IPS-15b (cell line): Measurements from ENCODE around the gene MIS18A.

Source experiments
- H3K27me3 ChIP-seq: one replicate; pipeline ENCODE4 v1.6.1; 2013; ENCODE audit warnings: low read length; ENCODE audit not compliant: control insufficient read depth, insufficient read depth
- H3K36me3 ChIP-seq: one replicate; pipeline ENCODE4 v1.6.1; 2013; ENCODE audit warnings: low read length; ENCODE audit not compliant: control insufficient read depth, insufficient read depth
- H3K4me1 ChIP-seq: one replicate; pipeline ENCODE4 v1.6.1; 2013; ENCODE audit warnings: mild to moderate bottlenecking, low read length; ENCODE audit not compliant: control insufficient read depth, insufficient read depth
- H3K4me3 ChIP-seq: one replicate; pipeline ENCODE4 v1.5.1; 2013; ENCODE audit warnings: low read depth, low read length
- H3K9ac ChIP-seq: one replicate; pipeline ENCODE4 v1.6.1; 2013; ENCODE audit warnings: low read depth, mild to moderate bottlenecking, low read length
- H3K9me3 ChIP-seq: one replicate; pipeline ENCODE4 v1.6.1; 2013; ENCODE audit warnings: mild to moderate bottlenecking, low read length; ENCODE audit not compliant: control insufficient read depth, insufficient read depth

MIS18A gene

DNA sequence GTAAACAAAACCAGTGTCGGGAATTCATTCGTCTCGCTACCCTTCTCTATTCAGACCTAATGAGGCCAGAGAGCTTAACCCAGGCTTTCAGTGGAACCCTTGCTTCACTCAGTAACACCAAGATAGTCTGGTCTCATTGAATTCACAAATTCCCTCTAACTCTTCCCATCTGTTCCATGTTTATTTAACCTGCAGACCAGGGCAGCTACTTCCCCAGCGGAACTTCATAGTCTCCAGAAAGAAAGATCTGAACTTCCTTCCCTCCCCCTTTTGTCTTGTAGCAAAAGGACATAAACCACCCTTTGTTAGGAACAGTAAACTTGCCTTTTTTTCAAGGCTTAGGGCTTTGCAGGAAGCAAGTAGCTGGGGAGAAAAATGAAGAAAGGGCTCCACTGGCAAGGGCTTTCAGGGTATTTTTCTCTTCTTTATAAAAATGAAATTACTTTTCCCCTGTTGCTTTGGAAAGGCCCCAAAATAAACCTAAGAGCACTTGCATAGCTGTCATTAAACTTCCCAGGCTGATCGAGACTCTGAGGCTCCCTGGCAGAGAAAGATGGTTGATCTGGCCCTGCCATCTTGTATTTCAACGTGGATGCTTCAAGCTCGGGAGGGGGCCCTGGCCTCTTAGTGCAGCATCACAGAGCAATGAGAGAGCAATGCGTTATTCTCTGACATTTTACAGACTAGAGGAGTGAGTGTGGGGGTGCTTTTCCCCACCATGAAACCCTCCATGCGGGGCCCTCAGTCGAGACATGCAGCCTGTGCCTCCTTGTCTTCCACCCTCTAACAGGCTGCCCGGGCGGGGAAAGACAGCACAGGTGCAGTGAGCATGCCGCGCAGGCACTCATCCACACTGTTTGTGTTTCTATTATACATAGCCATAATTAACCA, 30.0 kb downstream of the MIS18A start:
- Histone ChIP-seq H3K36me3 (no peaks in the 10 kb centered on the region), H3K27me3 (no peaks in the 10 kb centered on the region), H3K9ac (no peak overlapping the region), H3K4me3 (no peak overlapping the region), H3K4me1 (no peaks in the 10 kb centered on the region), H3K9me3 (no peaks in the 10 kb centered on the region)

DNA sequence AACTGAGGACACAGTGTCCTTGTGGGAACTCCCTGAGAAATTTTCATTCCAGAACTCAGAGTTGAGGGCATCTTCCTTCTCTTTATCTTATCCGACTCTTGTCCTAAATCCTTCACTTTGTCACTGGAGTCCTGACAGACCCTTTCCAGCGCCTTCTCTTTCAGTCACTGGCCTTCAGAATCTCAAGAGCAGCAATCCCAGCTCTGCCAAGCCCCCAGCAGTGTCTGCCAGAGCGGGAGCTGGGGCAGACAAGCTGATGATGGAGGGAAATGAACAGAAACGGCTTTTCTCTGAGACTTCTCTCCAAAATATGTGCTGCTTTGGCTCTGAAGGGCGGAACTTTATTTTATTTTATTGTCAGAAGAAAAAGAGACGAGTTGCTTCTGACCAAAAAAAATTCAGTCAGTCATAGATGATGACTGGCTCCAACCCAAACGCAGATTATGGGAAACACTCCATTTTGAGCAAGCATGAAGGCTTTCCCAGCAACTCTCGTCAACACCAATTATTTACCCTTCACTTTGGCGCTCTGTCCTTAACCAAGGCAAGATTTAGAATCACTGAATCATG, 32.2 kb downstream of the MIS18A start:
- Histone ChIP-seq H3K27me3 (no peaks in the 10 kb centered on the region), H3K4me3 (no peak overlapping the region), H3K4me1 (no peaks in the 10 kb centered on the region), H3K9ac (no peak overlapping the region), H3K9me3 (no peaks in the 10 kb centered on the region), H3K36me3 (no peaks in the 10 kb centered on the region)

DNA sequence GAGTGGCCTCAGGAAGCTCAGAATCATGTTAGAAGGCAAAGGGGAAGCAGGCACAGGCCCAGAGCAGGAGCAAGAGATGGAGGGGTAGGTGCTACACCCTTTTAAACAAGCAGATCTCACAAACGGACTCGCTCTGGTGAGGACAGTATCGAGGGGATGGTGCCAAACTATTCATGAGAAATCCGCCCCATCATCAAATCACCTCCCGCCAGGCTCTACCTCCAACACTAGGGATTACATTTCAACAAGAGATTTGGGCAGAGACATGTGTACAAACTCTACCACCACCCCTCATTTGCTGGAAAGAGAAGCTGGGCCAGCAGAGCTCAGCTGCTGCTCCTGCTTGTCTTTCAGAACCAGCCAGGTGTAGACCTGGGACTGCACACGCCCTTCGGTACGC, 32.9 kb downstream of the MIS18A start:
- no peaks in the 10 kb centered on the region for H3K27me3 ChIP-seq
- H3K9me3 ChIP-seq: no peaks in the 10 kb centered on the region
- H3K36me3 ChIP-seq: no peaks in the 10 kb centered on the region
- H3K9ac ChIP-seq: no peak overlapping the region
- H3K4me1 ChIP-seq: no peaks in the 10 kb centered on the region
- H3K4me3 ChIP-seq: no peak overlapping the region

DNA sequence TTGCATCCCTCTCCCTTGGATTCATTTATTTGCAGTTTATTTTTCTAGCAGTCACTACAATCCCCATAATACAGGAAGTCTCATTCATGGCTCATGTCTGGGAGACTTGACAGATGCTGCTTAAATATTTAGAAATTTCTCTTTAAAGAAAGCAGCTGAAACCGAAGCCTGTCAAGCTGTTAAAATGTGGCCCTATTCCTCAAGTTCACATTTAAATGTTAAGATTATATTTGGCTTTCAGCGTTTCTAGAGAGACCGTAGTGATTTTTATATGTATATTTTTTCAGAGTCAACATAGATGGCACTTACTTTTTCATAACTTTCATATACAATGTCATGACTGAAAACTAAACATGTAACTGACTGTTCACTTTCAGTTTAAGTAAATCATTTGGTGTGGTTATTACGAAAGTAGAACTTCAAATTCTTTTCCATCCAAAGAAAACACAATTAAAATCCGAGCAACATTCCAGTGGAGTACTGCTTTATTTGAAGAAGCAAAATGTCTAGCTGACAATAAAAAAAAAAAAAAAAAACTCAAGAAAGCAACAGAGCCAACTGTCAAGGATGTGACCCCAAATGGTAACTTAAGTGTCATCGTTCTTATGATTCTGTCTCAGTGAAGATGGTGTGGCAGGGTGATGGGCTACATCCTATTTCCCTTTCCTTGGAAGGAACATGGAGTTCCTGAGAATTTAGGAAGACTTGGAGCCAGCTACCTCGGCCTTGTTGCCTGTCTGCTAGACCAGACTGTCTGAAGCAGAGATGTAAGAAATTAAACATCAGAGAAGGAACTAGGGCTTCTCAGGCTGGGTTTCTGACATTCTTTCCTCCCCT, 37.8 kb downstream of the MIS18A start:
- no peak overlapping the region for H3K9ac ChIP-seq
- H3K27me3 ChIP-seq: no peaks in the 10 kb centered on the region
- no peak overlapping the region for H3K4me3 ChIP-seq
- no peaks in the 10 kb centered on the region for H3K9me3 ChIP-seq
- H3K36me3 ChIP-seq: no peaks in the 10 kb centered on the region
- H3K4me1 ChIP-seq: no peaks in the 10 kb centered on the region

DNA sequence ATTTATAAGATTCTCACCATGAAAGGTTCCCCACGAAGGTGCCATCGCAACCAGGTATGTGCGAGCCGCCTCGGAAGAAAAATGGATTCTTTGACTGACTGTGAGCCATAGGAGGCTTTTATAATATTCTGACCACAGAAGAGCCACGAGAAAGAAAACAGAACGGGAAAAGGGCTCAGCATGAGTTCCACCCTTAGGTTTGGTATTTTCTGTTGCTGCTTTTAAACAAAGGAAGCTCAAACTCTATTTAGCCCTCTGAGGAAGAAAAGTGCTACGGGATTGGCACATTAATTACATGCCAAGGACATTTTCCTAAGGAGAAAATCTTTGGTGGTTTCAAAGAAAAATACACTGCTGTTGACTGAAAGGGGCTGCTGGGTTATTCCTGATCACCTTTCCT, 39.3 kb downstream of the MIS18A start:
- Histone ChIP-seq H3K36me3 (no peaks in the 10 kb centered on the region), H3K4me3 (no peak overlapping the region), H3K27me3 (no peaks in the 10 kb centered on the region), H3K9ac (no peak overlapping the region), H3K4me1 (no peaks in the 10 kb centered on the region), H3K9me3 (no peaks in the 10 kb centered on the region)

DNA sequence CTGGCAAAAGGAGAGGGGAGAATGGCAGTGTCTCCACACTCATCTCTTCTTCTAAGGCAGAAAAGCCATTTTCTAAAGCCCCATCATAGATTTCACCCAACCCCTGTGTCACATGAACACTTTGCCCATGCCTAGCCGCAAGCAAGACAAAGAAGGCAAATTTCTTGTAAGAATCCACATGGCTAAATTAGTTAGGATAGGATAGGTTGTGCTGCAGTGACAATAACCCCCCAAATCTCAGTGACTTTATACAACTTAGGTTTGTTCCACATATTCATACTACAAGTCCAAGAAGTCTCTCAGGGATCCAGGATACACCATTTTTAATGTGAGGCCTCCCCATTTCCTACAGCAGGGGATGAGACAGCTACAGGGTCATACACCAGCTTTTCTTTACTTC, 40.8 kb downstream of the MIS18A start:
- Histone ChIP-seq H3K9ac (no peak overlapping the region), H3K4me3 (no peak overlapping the region), H3K36me3 (no peaks in the 10 kb centered on the region), H3K4me1 (no peaks in the 10 kb centered on the region), H3K27me3 (no peaks in the 10 kb centered on the region), H3K9me3 (no peaks in the 10 kb centered on the region)

DNA sequence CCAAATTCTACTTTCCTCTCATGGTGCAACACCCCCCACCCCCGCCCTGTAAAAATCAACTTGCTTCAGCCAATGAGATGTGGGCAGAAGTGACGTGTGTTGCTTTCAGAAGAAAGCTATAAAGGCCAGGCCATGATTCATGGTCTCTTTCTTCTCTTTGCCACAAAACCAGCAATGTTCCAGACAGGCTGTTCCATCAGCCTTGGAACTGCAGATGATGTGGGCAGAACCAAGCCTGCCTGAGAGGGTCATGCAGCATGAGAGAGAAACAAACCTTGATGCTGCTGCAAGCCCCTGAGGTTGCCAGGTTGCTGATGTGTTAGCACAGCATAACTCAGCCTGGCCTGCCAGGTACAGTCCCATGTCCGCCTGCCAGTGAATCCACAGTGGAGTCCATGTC, 41.8 kb downstream of the MIS18A start:
- Histone ChIP-seq H3K27me3 (no peaks in the 10 kb centered on the region), H3K4me1 (no peaks in the 10 kb centered on the region), H3K4me3 (no peak overlapping the region)

DNA sequence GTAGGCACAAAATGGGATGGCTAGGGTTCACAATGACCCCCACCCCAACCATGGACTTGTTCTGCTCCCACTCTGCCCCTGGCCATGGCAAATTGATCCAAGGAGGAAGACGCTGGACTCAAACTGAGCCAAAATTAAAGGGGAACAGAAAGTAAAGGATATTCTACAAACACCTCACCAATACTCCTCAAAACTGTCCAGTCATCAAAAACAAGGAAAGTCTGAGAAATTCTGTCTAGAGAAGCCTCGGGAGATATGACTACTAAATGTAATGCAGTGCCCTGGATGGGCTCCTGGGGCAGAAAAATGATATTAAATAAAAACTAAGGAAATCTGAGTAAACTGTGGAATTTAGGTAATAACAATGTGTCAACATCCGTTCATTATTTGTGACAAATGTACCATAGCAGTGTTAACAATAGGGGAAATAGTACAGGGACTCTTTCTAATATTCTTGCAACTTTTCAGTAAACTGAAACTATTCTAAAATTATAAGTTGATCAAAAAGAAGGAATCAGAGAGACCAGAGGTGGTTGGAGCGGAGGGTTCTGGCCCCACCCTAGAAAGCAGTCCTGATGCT, 45.0 kb downstream of the MIS18A start:
- Histone ChIP-seq H3K4me3 (no peak overlapping the region), H3K27me3 (no peaks in the 10 kb centered on the region), H3K36me3 (no peaks in the 10 kb centered on the region), H3K9me3 (no peaks in the 10 kb centered on the region), H3K9ac (no peak overlapping the region), H3K4me1 (no peaks in the 10 kb centered on the region)

More for the DNA sequence above, 41.8 kb downstream of the MIS18A start:
- H3K9me3 ChIP-seq: no peaks in the 10 kb centered on the region
- no peaks in the 10 kb centered on the region for H3K36me3 ChIP-seq
- no peak overlapping the region for H3K9ac ChIP-seq

DNA sequence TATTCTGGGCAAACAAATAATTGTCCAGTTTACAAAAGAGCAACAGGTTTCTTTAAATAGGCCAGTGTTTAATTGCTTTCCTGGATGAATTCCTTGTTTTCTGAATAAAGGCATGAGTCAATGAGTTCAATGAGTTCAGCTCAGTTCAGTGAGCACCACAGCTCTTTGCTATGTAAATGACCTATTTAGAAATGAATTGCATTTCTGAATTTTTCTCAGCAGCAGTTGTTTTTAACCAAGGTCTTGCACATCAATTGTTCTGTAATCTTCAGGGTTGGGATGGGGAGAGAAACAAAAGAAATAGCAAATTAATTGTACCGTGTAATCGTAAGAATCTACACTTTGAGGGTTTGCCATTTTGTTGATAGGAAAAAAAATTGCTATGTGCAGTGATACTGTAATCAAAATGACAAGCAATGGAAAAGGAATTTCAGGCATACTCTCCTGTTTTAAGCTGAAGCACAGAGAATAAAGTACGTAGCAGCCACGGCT, 45.7 kb downstream of the MIS18A start:
- Histone ChIP-seq H3K4me1 (no peaks in the 10 kb centered on the region), H3K36me3 (no peaks in the 10 kb centered on the region), H3K9ac (no peak overlapping the region), H3K27me3 (no peaks in the 10 kb centered on the region), H3K4me3 (no peak overlapping the region), H3K9me3 (no peaks in the 10 kb centered on the region)

DNA sequence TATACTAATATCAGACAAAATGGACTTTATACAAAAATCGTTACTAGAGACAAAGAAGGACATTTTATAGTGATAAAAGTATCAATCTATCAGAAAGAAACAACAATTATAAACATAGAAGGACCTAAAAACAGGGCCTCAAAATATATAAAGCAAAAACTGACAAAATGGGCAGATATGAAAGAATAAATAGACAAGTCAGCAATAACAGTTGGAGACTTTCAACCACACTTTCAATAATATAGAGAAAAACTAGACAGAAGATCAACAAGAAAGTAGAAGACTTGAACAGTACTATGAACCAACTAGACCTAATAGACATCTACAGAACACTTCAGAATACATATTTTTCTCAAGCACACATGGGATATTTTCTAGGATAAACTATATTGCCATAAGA, 52.4 kb downstream of the MIS18A start:
- no peaks in the 10 kb centered on the region for H3K27me3 ChIP-seq
- no peak overlapping the region for H3K4me3 ChIP-seq
- H3K9me3 ChIP-seq: no peaks in the 10 kb centered on the region
- H3K9ac ChIP-seq: no peak overlapping the region
- no peaks in the 10 kb centered on the region for H3K36me3 ChIP-seq
- H3K4me1 ChIP-seq: no peaks in the 10 kb centered on the region
